ENCODE measurements around the gene DNAH6.

GRCh38 chr2:84854850-84855249 lies 338.6 kb downstream of the DNAH6 start:
- TF ChIP-seq POLR2AphosphoS5 (IDR thresholded peaks at IDR 0.05): no peak
- no peak for TF ChIP-seq CTCF (IDR thresholded peaks at IDR 0.05)
- TF ChIP-seq POLR2A (IDR thresholded peaks at IDR 0.05): no peak
